ENCODE data around the gene PAPPA.

DNA sequence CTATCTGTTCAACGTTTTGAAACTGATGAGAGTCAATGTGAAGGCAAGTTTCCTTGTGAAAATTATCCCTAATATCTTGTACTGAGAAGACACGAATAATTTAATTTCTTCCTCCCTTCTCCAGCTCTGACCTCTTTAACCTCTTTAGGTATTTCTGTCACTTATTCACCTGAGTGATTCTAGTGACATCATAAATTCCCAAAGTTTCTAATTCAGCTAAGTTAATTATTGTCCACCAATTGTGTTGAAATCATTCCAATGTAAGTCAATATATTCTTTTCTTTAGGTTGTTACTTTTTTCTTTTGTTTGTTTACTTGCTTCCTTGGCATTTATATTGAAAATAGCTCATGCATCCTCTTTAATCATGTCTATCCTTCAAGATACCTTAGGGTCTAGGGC, 143.8 kb downstream of the PAPPA start:
- TF ChIP-seq, protein P1, sequence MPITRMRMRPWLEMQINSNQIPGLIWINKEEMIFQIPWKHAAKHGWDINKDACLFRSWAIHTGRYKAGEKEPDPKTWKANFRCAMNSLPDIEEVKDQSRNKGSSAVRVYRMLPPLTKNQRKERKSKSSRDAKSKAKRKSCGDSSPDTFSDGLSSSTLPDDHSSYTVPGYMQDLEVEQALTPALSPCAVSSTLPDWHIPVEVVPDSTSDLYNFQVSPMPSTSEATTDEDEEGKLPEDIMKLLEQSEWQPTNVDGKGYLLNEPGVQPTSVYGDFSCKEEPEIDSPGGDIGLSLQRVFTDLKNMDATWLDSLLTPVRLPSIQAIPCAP (CRISPR knock-in tag; IDR thresholded peaks at IDR 0.05), result no peak
- TF ChIP-seq TCF7 (CRISPR knock-in tag; IDR thresholded peaks at IDR 0.05; ENCODE audit: low read depth) (no peak), NFYB (CRISPR knock-in tag; conservative IDR thresholded peaks at IDR 0.05; ENCODE audit: low read depth) (no peak), ATF1 (CRISPR knock-in tag; IDR thresholded peaks at IDR 0.05) (no peak), CREB1 (CRISPR knock-in tag; IDR thresholded peaks at IDR 0.05) (no peak)
- TF ChIP-seq, protein P2, sequence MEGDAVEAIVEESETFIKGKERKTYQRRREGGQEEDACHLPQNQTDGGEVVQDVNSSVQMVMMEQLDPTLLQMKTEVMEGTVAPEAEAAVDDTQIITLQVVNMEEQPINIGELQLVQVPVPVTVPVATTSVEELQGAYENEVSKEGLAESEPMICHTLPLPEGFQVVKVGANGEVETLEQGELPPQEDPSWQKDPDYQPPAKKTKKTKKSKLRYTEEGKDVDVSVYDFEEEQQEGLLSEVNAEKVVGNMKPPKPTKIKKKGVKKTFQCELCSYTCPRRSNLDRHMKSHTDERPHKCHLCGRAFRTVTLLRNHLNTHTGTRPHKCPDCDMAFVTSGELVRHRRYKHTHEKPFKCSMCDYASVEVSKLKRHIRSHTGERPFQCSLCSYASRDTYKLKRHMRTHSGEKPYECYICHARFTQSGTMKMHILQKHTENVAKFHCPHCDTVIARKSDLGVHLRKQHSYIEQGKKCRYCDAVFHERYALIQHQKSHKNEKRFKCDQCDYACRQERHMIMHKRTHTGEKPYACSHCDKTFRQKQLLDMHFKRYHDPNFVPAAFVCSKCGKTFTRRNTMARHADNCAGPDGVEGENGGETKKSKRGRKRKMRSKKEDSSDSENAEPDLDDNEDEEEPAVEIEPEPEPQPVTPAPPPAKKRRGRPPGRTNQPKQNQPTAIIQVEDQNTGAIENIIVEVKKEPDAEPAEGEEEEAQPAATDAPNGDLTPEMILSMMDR (IDR thresholded peaks at IDR 0.05), result no peak

All from WTC11 (cell line).